GM23338 (cell line): Measurements from ENCODE around the gene POLR3A. TPM values are rescaled to one million over a fixed set of nuclear protein-coding genes. Genes with fewer than 3 reads are reported as not detected.

Source experiments
- CREB1 ChIP-seq: fragments of 250-450 bp; sonication (Bioruptor Pico); IDR thresholded peaks from 2 replicates; pipeline ENCODE4 v1.5.0; 2020; ENCODE audit warnings: low read depth, mild to moderate bottlenecking, moderate library complexity
- CTCF ChIP-seq, 2 experiments: fragments of 200-600 bp in 1 of 2; sonication (generic) in 1 of 2; conservative IDR thresholded peaks; 2 replicates each; pipeline versions ENCODE4 v1.5.1 to v1.6.1; 2016 to 2017; ENCODE audit warnings: antibody characterized with exemption in 2 of 2, low read depth in 2 of 2, mild to moderate bottlenecking in 2 of 2, moderate library complexity in 1 of 2
- EZH2 ChIP-seq: fragments of 200-600 bp; sonication (generic); IDR thresholded peaks from one replicate; pipeline ENCODE4 v1.8.0; 2017; ENCODE audit warnings: antibody characterized with exemption, mild to moderate bottlenecking, low read depth; ENCODE audit not compliant: unreplicated experiment
- EZH2phosphoT487 ChIP-seq: fragments of 200-600 bp; sonication (generic); IDR thresholded peaks from one replicate; pipeline ENCODE4 v1.8.1; 2018; ENCODE audit warnings: antibody characterized with exemption; ENCODE audit not compliant: unreplicated experiment
- JUNB ChIP-seq: IDR thresholded peaks from one replicate; pipeline ENCODE4 v1.6.1; 2016; ENCODE audit warnings: antibody characterized with exemption; ENCODE audit not compliant: unreplicated experiment
- NANOG ChIP-seq: IDR thresholded peaks from 2 replicates; pipeline ENCODE4 v1.6.1; 2016; ENCODE audit warnings: antibody characterized with exemption, borderline replicate concordance
- POLR2AphosphoS5 ChIP-seq: IDR thresholded peaks from 2 replicates; pipeline ENCODE4 v1.6.1; 2016; ENCODE audit warnings: antibody characterized with exemption, low read depth
- ZNF114 ChIP-seq: fragments of 250-450 bp; sonication (Bioruptor Pico); IDR thresholded peaks from 2 replicates; pipeline ENCODE4 v1.5.0; 2020; ENCODE audit warnings: mild to moderate bottlenecking, moderate library complexity
- ZNF331 ChIP-seq: fragments of 250-450 bp; sonication (Bioruptor Pico); IDR thresholded peaks from 2 replicates; pipeline ENCODE4 v1.5.0; 2020; ENCODE audit warnings: low read depth, mild to moderate bottlenecking, moderate library complexity
- ZNF462 ChIP-seq: fragments of 250-450 bp; sonication (Bioruptor Pico); IDR thresholded peaks from 2 replicates; pipeline ENCODE4 v1.5.0; 2020; ENCODE audit warnings: mild to moderate bottlenecking, moderate library complexity
- polyA plus RNA-seq: library from polyadenylated mRNA; unstranded; fragments of >200 nt; fragmentation: Nextera tagmentation; extraction: Ambion mirVana; gene quantifications from 2 replicates; pipeline ENCODE4 v1.2.1, GENCODE V29; 2016
- total RNA-seq: library from RNA; depleted of rRNA; stranded (reverse); fragments of >200 nt; shearing (Covaris generic); gene quantifications from 2 replicates; pipeline ENCODE4 v1.2.3, GENCODE V29; 2014

POLR3A gene
- total and polyA plus RNA-seq, 2 experiments from 2014 or later = 11.6 to 35.5 TPM

GRCh38 chr10:78035933-78036583, 6.7 kb upstream of the POLR3A start (continued):
- TF ChIP-seq ZNF462 (CRISPR knock-in tag) (no peak), NANOG (no peak), CTCF (conservative IDR thresholded peaks at IDR 0.05; ENCODE audit: low read depth in 2 of 2) (no peak), EZH2phosphoT487 (no peak), JUNB (no peak), POLR2AphosphoS5 (no peak), ZNF114 (CRISPR knock-in tag) (no peak), CREB1 (no peak), EZH2 (no peak), ZNF331 (no peak)
